ENCODE data around the gene TMEM248. TPM values are rescaled to one million over a fixed set of nuclear protein-coding genes. Genes with fewer than 3 reads are reported as not detected.
"Not testable (repeated sequence)": the region's sequence is repeated elsewhere in the genome, so short reads cannot be mapped to it uniquely, and the experiment has no call there.

TMEM248 gene
- total RNA-seq, 2 donors from 2014 or later = 121 TPM

- intact Hi-C loops (cut with DNase I, micrococcal nuclease) = no loop called here
- DNase-seq = no peak
- no peak for ATAC-seq
These were observed 12.4 kb downstream of the TMEM248 start for GRCh38 chr7:66933469-66933868.

- intact Hi-C loops (cut with DNase I, micrococcal nuclease) = no loop called here
- DNase-seq = no peak
- no peak for ATAC-seq
These were observed 16.9 kb downstream of the TMEM248 start for GRCh38 chr7:66937940-66938339.

- DNase-seq = no peak
- no peak for ATAC-seq
- intact Hi-C loops (cut with DNase I, micrococcal nuclease) = no loop called here
These were observed 18.3 kb downstream of the TMEM248 start for GRCh38 chr7:66939325-66939724.

GRCh38 chr7:66946545-66946944 lies 25.5 kb downstream of the TMEM248 start:
- DNase-seq (no peak), ATAC-seq (peak; percentile 98)
- intact Hi-C loops (cut with DNase I, micrococcal nuclease) = no loop called here

GRCh38 chr7:66948480-66949109 lies 27.6 kb downstream of the TMEM248 start:
- ATAC-seq = no peak
- intact Hi-C loops (cut with DNase I, micrococcal nuclease) = no loop called here

GRCh38 chr7:66950311-66950710 lies 29.3 kb downstream of the TMEM248 start:
- DNase-seq = no peak
- ATAC-seq = no peak
- intact Hi-C loops (cut with DNase I, micrococcal nuclease) = no loop called here

More at GRCh38 chr7:66948480-66949109, 27.6 kb downstream of the TMEM248 start:
- no peak for DNase-seq

- intact Hi-C loops (cut with DNase I, micrococcal nuclease) = no loop called here
- ATAC-seq (no peak), DNase-seq (no peak)
These were observed 29.7 kb downstream of the TMEM248 start for GRCh38 chr7:66950763-66951162.

GRCh38 chr7:66952343-66953043 lies 31.5 kb downstream of the TMEM248 start:
- peak in 1 of 2 donors; percentile 37 for DNase-seq
- intact Hi-C loops (cut with DNase I, micrococcal nuclease) = no loop called here
- ATAC-seq = peak; percentile 86

- intact Hi-C loops (cut with DNase I, micrococcal nuclease) = no loop called here
- ATAC-seq = no peak
These were observed 32.0 kb downstream of the TMEM248 start for GRCh38 chr7:66953044-66953427.

GRCh38 chr7:66957595-66958290 lies 36.7 kb downstream of the TMEM248 start:
- no peak for ATAC-seq
- intact Hi-C loops (cut with DNase I, micrococcal nuclease) = no loop called here
- no peak for DNase-seq

More at GRCh38 chr7:66953044-66953427, 32.0 kb downstream of the TMEM248 start:
- DNase-seq = no peak

GRCh38 chr7:66958538-66959350 lies 37.7 kb downstream of the TMEM248 start:
- peak; percentile 24 to 56 for DNase-seq
- intact Hi-C loops (cut with DNase I, micrococcal nuclease) = no loop called here
- peak; percentile 90 for ATAC-seq

GRCh38 chr7:66960192-66960591 lies 39.2 kb downstream of the TMEM248 start:
- intact Hi-C loops (cut with DNase I, micrococcal nuclease) = no loop called here
- DNase-seq (no peak), ATAC-seq (no peak)

- intact Hi-C loops (cut with DNase I, micrococcal nuclease) = no loop called here
- DNase-seq (no peak), ATAC-seq (no peak)
These were observed 40.1 kb downstream of the TMEM248 start for GRCh38 chr7:66961096-66961495.

GRCh38 chr7:66964411-66964810 lies 43.4 kb downstream of the TMEM248 start:
- intact Hi-C loops (cut with DNase I, micrococcal nuclease) = no loop called here
- ATAC-seq (no peak), DNase-seq (no peak)

- intact Hi-C loops (cut with DNase I, micrococcal nuclease) = no loop called here
- ATAC-seq (no peak), DNase-seq (no peak)
These were observed 46.0 kb downstream of the TMEM248 start for GRCh38 chr7:66967029-66967428.

- DNase-seq; intact Hi-C loops (cut with DNase I, micrococcal nuclease); ATAC-seq: not testable (repeated sequence)
These were observed 48.0 kb downstream of the TMEM248 start for GRCh38 chr7:66969001-66969400.

GRCh38 chr7:66970310-66970709 lies 49.3 kb downstream of the TMEM248 start:
- ATAC-seq = peak; percentile 74
- intact Hi-C loops (cut with DNase I, micrococcal nuclease) = no loop called here

GRCh38 chr7:66974986-66975590 lies 54.1 kb downstream of the TMEM248 start:
- DNase-seq = no peak

More at GRCh38 chr7:66970310-66970709, 49.3 kb downstream of the TMEM248 start:
- DNase-seq = peak; percentile 36

GRCh38 chr7:66978312-66978711 lies 57.3 kb downstream of the TMEM248 start:
- ATAC-seq; intact Hi-C loops (cut with DNase I, micrococcal nuclease); DNase-seq: not testable (repeated sequence)

More at GRCh38 chr7:66974986-66975590, 54.1 kb downstream of the TMEM248 start:
- intact Hi-C loops (cut with DNase I, micrococcal nuclease) = no loop called here
- ATAC-seq = no peak
